Measurements from ENCODE around the gene LRP1B.

LRP1B gene

GRCh38 chr2:141063406-141063805, 1067.4 kb downstream of the LRP1B start:
- DNase-seq, result no peak

DNA sequence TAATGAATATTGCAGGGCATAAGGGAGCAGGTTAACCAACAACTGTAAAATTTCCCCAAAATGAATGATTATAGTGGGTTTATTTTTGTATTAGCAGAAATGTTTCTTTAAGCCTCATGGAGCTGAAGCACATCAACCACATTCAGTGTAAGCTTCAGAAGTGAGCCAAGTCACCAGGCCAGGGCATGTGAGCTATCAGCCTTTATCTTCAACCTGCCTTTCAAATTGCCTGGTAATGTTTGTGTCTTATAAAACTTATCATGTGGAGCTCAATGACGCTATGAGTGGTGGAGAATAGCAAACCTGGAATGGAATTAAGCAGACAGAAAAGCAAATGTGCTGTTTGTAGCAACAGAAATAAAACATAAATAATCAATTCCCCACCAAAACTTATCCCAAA, 1068.4 kb downstream of the LRP1B start:
- DNase-seq, result no peak

DNA sequence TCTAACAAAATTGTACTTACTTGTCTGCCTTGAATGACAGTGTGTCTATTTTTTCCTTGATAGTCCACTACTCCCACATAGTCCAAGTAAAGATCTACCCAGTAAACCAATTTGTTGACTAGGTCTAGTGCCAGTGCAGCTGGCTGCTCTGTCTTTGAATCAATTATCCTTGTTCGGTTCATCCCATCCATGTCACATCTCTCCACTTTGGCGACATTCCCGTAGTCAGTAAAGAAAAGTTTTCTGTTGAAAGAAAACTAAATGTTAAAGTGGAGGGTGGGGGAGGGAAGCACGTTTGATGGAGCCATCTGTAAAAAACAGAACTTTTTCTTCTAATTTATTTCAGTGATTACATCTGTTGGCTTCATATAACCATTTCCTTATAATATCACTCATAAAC, 1068.8 kb downstream of the LRP1B start:
- DNase-seq, result no peak

GRCh38 chr2:141058556-141058955, 1072.3 kb downstream of the LRP1B start:
- DNase-seq, result no peak

DNA sequence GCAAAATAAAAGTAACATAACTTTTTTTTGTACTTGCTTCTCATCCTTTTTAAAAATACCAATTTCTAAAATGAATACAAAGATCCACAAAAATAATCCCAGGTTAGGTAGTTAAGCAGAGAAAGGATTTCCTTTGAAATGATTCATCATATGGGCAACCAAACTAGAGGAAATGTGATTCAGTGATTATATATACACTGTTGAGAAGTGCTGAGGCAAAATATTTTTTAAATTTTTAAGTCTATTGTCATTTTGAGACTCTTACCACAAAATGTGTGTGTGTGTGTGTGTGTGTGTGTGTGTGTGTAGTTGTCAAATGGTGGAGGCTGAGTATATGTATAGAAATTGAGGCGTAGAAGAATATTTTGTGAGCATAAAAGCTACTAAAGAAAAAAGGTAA, 1075.3 kb downstream of the LRP1B start:
- DNase-seq, result no peak

DNA sequence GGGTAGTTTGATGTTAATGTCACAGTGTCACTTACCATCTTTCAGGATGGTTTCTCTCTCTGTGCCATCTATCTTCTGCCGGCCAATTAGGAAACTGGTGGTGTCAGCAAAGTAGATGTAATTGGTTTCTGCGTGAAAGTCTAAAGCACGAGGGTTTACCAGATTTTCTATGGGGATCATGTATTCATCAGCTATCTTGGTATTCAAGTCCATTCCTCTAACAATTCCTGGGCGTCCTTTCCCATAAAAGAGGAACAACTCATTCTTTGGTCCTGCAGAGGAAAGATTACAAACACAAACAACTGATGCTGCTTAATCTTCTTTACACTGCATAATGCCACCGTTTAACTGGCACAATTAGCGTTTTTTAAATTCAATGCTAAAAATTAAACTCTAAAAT, 1081.9 kb downstream of the LRP1B start:
- no peak for DNase-seq

DNA sequence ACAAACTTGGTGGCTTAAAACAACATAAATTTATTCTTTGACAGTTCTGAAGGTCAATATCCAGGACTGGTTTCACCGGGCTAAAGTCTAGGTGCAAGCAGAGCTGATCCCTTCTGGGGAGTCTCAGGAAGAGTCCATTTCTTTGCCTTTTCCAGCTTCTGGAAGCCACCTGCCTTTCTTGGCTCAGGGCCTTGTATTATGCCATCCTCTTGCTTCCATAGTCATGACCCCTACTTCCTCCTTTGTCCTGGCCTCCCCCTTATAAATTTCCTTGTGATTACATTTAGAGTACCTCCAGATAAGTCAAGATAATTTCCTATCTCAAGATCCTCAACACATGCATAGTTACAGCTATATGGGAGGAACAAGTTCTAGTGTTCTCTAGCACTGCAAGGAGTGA, 1089.5 kb downstream of the LRP1B start:
- no peak for DNase-seq

DNA sequence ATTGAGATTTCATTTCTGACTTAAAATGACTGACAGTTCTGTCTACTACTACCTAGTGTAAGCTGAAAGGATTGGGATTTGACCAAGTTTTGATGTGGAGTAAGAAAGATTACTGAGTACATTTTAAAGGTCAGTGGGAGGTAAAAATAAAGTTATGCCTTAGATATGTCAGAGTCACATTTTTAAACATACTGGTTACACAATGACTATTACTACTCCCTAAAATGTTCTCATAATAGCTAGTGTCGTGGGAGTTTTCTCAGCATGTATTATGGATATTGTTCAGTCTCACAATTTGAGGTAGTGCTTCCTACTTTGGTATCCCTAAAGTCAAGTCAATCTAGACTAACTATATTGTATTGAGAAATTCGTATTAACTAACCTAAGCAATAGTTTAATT, 1092.5 kb downstream of the LRP1B start:
- no peak for DNase-seq

GRCh38 chr2:141037361-141037760, 1093.5 kb downstream of the LRP1B start:
- no peak for DNase-seq

- no peak for DNase-seq
Observed at GRCh38 chr2:141035846-141036420, 1094.9 kb downstream of the LRP1B start.

DNA sequence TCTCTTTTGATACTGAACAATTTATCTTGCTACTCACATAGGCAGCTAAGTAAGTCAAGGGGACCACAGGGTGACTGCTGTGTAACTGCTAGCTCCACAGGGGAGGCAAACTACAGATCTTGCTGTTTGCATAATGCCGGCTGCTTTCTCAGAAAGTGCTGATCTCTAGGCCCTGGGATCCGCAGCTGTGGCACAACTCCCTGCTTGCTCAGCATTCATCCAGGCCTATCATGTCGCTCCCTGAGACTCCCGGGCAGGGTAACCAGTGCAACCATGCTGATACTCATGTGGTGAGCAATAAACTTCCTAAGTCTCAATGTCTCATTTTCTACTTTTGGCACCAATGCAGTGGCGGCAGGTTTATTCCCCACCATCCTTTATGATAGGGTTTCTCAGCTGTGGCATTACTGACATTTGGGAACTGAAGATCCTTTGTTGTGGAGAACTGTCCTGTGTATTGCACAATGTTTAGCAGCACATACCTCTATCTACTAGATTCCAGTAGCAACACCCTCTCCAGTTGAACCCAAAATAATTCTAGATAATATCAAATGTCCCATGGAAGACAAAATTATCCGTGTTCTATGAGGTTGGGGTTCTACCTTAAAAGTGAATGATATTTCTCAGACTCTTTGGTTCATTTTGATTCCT, 1101.3 kb downstream of the LRP1B start:
- no peak for DNase-seq

DNA sequence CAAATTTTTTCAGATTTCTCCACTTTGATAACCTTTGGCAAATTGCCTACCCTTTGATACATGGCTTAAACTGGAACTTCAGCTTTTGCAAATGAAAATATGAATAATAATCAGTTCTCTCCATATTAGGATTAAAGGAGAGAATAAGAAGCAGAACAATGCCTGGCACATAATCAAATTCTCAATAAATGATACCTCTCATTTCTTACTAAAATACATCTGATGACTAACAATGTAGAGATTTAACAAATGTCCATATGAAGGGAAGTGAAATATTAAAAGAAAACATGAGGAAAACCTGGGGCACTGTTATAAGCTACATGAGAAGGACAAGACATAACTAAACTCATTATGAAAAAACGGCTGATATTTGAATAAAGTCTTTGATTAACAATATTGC, 1103.6 kb downstream of the LRP1B start:
- DNase-seq, result no peak

DNA sequence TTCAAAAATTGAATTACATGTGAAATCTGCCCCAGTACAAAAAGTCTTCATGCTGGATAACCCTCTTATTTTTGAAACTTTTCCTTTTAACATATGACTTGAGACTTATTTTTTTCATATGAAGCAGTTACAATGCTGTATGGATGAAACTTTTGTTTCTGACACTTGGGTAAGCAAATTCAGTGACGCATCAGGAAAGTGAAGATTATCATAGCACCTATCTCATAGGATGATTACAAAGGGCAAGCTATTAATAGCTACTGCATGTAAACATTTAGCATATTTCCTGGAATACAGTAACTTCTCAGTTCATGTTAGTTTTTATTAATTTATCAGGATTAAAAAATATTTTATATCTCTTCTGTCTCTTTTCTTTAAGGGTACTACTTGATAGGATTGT, 1109.2 kb downstream of the LRP1B start:
- DNase-seq, result no peak

DNA sequence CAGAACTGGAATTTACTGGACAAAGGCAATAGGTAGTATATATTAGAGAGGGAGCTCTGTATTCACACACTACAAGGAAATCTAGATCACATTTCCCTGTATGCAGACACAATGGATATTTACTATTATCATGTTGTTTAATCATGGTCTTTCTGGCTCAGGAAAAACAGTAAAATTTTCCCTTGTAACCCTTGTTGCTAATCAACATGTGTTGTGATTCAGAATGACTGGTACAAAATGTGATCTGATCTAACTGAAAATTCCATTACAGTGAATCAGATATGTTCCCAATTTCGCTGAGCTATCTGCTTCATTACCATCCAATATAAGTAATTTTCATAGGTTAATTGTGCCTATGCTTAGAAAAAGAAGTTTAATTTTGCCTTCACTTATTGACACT, 1109.7 kb downstream of the LRP1B start:
- no peak for DNase-seq

DNA sequence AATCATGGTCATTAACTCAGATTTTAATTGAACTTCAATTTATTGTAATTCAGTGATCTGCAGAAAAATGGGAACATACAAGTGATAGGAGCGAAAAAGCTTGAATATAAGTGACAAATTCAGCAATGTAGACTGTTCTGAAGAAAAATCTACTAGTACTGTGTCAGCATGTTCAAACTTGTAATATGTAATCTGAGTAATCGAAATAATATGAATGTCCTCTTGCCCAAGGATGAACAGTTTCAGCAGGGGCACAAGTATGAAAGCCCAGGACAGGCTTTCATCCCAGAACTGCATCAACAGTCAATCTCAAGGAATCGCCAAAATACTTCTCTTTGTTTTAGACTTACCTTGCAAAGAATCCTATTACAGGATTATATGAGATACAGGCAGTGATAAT, 1110.5 kb downstream of the LRP1B start:
- DNase-seq, result no peak

DNA sequence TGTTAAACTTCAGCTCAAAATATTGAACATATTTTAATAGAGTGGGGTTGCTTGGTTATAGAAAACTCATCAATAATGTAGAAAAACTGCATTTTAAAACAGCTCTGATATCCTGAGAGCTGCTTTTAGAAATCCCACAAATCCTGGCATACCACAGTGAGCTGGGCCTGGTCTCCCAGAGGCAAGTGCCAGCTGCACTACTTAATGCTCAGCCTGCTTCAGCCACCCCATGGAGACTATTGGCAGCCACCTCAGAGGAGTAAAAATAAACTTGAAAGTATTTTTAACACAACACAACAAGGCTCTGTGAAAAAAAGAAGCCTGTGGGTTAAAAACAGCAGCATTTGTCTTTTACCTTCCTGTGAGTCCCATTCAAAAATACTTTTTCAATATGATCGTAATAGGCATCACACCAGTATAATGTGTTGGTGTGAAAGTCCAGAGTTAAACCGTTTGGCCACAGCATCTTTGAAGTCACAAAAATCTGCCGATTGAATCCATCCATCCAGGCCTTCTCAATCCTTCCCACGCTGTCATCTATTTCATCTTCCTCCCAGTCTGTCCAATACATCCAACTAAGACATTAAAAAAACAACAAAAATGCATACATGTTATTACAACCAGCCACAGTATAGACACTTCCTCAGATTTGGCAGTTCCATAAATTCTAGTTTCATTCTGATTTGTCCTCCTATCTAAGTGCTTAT, 1115.3 kb downstream of the LRP1B start:
- peak; percentile 13 for DNase-seq

- DNase-seq, result no peak
Observed at GRCh38 chr2:141003967-141004657, 1126.7 kb downstream of the LRP1B start.

GRCh38 chr2:141001750-141002149, 1129.1 kb downstream of the LRP1B start:
- no peak for DNase-seq

DNA sequence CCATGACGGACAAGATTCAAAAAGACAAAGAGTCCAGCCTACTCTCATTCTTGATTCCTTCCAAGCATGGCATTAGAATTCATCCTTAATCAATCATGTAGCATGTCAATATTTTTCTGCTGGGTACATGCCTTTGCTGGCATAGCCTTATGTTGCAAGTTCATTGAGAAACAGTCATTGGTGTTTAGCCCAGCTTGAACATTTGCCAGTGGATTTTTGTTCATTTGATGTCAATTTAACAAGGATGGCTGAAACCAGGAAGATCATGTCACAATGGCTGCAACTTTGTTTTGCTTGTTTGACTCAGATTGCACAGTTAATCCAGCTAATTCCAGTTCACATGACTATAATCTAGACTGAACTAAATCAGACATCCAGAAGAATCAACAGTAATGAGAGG, 1132.2 kb downstream of the LRP1B start:
- DNase-seq, result no peak

DNA sequence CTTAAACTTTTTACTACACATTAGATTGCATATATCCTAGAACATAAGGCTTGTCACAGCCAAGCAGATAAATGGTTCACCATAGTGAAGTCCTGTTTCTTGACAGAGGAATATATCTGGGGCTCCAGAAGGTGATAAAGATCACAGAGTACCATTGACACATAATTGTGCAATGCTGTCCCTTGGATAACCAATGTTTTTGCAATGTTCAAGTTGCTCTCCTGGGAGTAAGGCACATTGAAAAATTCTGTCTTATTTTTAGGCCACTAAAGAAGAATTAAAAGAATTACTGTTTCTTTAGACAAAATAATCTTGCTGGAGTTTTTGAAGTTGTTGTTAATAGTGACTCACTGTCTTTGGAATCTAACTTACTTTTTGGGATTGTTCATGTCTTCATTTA, 1132.8 kb downstream of the LRP1B start:
- no peak for DNase-seq

DNA sequence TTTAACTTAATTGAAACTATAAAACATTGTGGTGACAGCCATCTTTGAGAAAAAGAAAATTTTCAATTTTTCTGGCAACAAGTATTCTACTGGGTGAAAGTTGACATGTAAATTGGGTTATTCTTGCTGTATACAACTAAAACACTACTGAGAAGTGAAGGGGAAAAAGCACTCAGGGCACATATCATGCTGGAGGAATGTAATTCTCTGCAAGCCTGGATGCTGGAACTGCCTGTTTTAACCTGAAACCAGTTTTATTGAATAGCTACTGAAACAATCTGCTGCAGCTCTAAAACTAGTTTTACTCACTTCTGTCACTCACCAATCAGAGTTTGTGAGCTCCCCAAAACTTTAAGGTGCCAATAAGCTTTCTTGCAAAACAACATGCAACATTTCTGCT, 1136.0 kb downstream of the LRP1B start:
- no peak for DNase-seq

DNA sequence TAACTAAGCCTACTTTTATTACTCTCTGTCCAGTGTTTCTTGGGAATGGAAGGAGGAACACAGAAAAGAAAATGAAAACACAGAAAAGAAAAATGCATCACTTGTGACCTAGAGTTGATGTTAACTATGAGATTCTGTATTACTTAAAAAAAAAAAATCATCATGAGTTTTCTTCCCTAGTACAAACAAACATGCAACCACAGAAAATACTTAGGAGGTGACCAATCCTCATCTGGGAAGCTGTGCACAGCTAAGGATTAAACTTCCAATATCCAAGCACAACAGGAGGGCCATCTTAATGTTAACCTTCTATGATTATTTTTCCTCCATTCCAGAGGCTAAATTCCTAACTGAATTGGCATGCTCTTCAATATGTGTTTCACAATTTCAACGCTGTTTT, 1140.4 kb downstream of the LRP1B start:
- no peak for DNase-seq

DNA sequence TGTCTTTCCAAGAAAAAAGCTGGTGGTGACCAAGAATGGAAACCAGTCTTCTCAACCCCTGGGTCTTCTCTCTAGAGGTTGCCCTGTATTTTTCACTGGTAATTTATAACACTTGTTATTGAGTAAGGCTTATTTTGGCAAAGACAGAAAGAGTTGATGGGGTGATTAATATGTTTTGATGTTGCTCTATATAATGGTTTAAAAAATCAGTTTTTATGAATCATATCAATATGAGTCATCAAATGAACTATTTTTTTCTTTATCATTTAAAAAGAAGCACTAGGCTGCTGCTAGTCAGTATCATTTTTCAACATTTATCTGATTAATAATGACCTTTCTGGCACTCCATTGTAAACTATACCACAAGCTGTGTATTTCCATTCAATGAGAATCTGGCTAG, 1142.2 kb downstream of the LRP1B start:
- DNase-seq, result no peak

DNA sequence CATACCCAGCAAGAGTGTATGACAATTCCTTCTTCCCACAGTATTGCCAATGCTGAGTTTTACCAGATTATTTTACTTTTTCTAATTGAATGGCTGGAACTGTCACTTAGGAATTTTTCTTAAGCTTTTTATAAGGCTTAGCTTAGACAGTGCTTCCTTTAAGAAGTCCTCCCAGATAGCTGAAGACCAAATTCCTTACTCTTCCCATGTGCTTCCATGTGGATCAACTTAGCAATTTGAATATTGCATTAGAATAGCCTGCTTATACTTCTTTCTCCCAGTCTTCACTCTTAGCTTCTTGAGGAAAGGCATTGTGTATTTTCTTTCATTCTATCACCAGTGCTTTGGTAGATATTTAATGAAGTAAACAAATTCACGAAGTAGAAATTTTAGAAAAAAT, 1144.4 kb downstream of the LRP1B start:
- DNase-seq, result no peak

Measured in MV-4-11 (cell line).